PC-3 (cell line): ENCODE measurements around the gene TAS2R39.

ENCODE experiments used
- EZH2 ChIP-seq: fragments of 300-600 bp; sonication (generic); IDR thresholded peaks from one replicate; pipeline ENCODE4 v1.6.1; 2017; ENCODE audit warnings: antibody characterized with exemption, mild to moderate bottlenecking, low read length; ENCODE audit not compliant: unreplicated experiment
- TF ChIP-seq, protein P1 (sequence below): fragments of 300-600 bp; sonication (generic); conservative IDR thresholded peaks from 2 replicates; pipeline ENCODE4 v1.5.1; 2017; ENCODE audit warnings: antibody characterized with exemption, low read depth, mild to moderate bottlenecking, low read length

DNA sequence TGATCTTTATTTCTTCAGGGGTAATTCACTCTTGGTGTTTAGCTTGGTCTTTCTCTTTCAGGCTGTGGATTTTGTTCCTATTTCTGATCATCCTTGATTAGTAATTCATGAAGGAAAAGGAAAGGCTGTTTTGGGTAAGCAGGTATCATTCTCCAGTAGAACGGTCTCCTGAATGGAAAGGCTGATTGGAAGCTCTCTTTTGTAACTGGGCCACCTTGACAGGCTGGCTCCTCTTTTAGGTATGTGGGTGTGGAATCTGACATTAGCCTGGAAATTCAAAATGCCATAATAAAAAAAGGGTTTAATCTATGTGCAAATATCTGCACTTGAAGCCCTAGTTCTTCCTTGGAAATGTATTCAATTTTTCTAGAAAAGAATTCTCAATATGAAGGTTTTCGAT is 18.9 kb downstream of the TAS2R39 start:
- TF ChIP-seq, protein P1, sequence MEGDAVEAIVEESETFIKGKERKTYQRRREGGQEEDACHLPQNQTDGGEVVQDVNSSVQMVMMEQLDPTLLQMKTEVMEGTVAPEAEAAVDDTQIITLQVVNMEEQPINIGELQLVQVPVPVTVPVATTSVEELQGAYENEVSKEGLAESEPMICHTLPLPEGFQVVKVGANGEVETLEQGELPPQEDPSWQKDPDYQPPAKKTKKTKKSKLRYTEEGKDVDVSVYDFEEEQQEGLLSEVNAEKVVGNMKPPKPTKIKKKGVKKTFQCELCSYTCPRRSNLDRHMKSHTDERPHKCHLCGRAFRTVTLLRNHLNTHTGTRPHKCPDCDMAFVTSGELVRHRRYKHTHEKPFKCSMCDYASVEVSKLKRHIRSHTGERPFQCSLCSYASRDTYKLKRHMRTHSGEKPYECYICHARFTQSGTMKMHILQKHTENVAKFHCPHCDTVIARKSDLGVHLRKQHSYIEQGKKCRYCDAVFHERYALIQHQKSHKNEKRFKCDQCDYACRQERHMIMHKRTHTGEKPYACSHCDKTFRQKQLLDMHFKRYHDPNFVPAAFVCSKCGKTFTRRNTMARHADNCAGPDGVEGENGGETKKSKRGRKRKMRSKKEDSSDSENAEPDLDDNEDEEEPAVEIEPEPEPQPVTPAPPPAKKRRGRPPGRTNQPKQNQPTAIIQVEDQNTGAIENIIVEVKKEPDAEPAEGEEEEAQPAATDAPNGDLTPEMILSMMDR, result no peak
- TF ChIP-seq EZH2, result no peak
